CD14-positive monocyte (primary cell): ENCODE measurements around the gene POLR3A. TPM values are rescaled to one million over a fixed set of nuclear protein-coding genes. Genes with fewer than 3 reads are reported as not detected.

Experiments used
- DNase-seq, 3 donors: peaks; one replicate each; pipeline ENCODE4 v3.0.0-alpha.2; 2011 to 2022
- H2AFZ ChIP-seq: 2 replicates; pipeline ENCODE4 v1.6.0; 2012; ENCODE audit warnings: mild to moderate bottlenecking, low read depth, low read length, inconsistent platforms; ENCODE audit not compliant: insufficient read depth, poor library complexity, severe bottlenecking
- H3K27ac ChIP-seq, 2 donors: 1 replicate in 1 of 2; 2 replicates in 1 of 2; pipeline ENCODE4 v1.5.1; 2012 to 2013; ENCODE audit warnings: low read length in 2 of 2, control low read depth in 1 of 2, inconsistent platforms in 1 of 2, low read depth in 1 of 2, mild to moderate bottlenecking in 1 of 2
- H3K27me3 ChIP-seq, 2 donors: one replicate each; pipeline versions ENCODE4 v1.6.0 to v1.6.1; 2011 to 2013; ENCODE audit warnings: low read length in 2 of 2; ENCODE audit not compliant: control insufficient read depth in 2 of 2, insufficient read depth in 2 of 2
- H3K36me3 ChIP-seq, 2 donors: replicated peaks in 1 of 2; 1 replicate in 1 of 2; 2 replicates in 1 of 2; pipeline versions ENCODE4 v1.5.1 to v1.6.1; 2012 to 2013; ENCODE audit warnings: low read length in 2 of 2, control low read depth in 1 of 2, inconsistent platforms in 1 of 2, mild to moderate bottlenecking in 1 of 2; ENCODE audit not compliant: insufficient read depth in 2 of 2, control insufficient read depth in 1 of 2
- H3K4me1 ChIP-seq, 2 donors: 1 replicate in 1 of 2; 2 replicates in 1 of 2; pipeline versions ENCODE4 v1.5.1 to v1.6.1; 2012 to 2013; ENCODE audit warnings: low read length in 2 of 2, control low read depth in 1 of 2, inconsistent platforms in 1 of 2, mild to moderate bottlenecking in 1 of 2, moderate library complexity in 1 of 2; ENCODE audit not compliant: insufficient read depth in 2 of 2, control insufficient read depth in 1 of 2
- H3K4me2 ChIP-seq: replicated peaks from 2 replicates; pipeline ENCODE3; 2012; ENCODE audit warnings: low read length, moderate library complexity, mild to moderate bottlenecking; ENCODE audit not compliant: poor library complexity, severe bottlenecking; ENCODE audit errors: extremely low read depth
- H3K4me3 ChIP-seq, 3 experiments: fragments of 200-600 bp in 1 of 3; sonication (generic) in 1 of 3; replicated peaks in 1 of 3; 1 replicate in 2 of 3; 2 replicates in 1 of 3; pipeline ENCODE4 v1.5.1; 2011 to 2013; ENCODE audit warnings: low read length in 3 of 3, mild to moderate bottlenecking in 3 of 3, control low read depth in 2 of 3, low read depth in 2 of 3, inconsistent platforms in 1 of 3, moderate library complexity in 1 of 3
- H3K79me2 ChIP-seq: 2 replicates; pipeline ENCODE4 v1.6.0; 2012; ENCODE audit warnings: mild to moderate bottlenecking, control low read depth, inconsistent platforms, low read length, moderate library complexity; ENCODE audit not compliant: insufficient read depth
- H3K9ac ChIP-seq: 2 replicates; pipeline ENCODE4 v1.6.0; 2017; ENCODE audit warnings: low read length, mild to moderate bottlenecking; ENCODE audit not compliant: insufficient read depth, poor library complexity, severe bottlenecking
- H3K9me3 ChIP-seq, 2 donors: replicated peaks in 1 of 2; 1 replicate in 1 of 2; 2 replicates in 1 of 2; pipeline versions ENCODE4 v1.5.1 to v1.6.1; 2012 to 2013; ENCODE audit warnings: low read length in 2 of 2, control low read depth in 1 of 2; ENCODE audit not compliant: control insufficient read depth in 1 of 2, insufficient read depth in 1 of 2
- H4K20me1 ChIP-seq: 2 replicates; pipeline ENCODE4 v1.6.0; 2012; ENCODE audit warnings: mild to moderate bottlenecking, low read length, control low read depth, moderate library complexity; ENCODE audit not compliant: insufficient read depth
- H3K27ac Mint-ChIP-seq, 7 donors: one replicate each; pipeline ENCODE4 v1.8.0; 2020; ENCODE audit warnings: mild to moderate bottlenecking in 7 of 7, mixed read lengths in 7 of 7, moderate library complexity in 6 of 7, inconsistent platforms in 2 of 7
- H3K27me3 Mint-ChIP-seq, 3 donors: one replicate each; pipeline ENCODE4 v1.8.0; 2021 to 2022; ENCODE audit warnings: low read depth in 3 of 3, mild to moderate bottlenecking in 3 of 3, mixed read lengths in 3 of 3, moderate library complexity in 3 of 3, inconsistent platforms in 1 of 3
- H3K36me3 Mint-ChIP-seq, 2 donors: one replicate each; pipeline ENCODE4 v1.8.0; 2020; ENCODE audit warnings: mixed read lengths in 2 of 2, inconsistent platforms in 1 of 2, mild to moderate bottlenecking in 1 of 2
- H3K4me1 Mint-ChIP-seq: one replicate; pipeline ENCODE4 v1.8.0; 2020; ENCODE audit warnings: mild to moderate bottlenecking, mixed read lengths
- H3K4me3 Mint-ChIP-seq, 2 donors: one replicate each; pipeline ENCODE4 v1.8.0; 2020; ENCODE audit warnings: mild to moderate bottlenecking in 2 of 2, mixed read lengths in 2 of 2, moderate library complexity in 1 of 2
- H3K9me3 Mint-ChIP-seq, 7 donors: one replicate each; pipeline ENCODE4 v1.8.0; 2020 to 2022; ENCODE audit warnings: mixed read lengths in 7 of 7, mild to moderate bottlenecking in 6 of 7, moderate library complexity in 6 of 7, inconsistent platforms in 2 of 7
- CTCF ChIP-seq: fragments of 200-600 bp; IDR thresholded peaks from one replicate; pipeline ENCODE4 v1.8.0; 2022; ENCODE audit warnings: antibody characterized with exemption, mild to moderate bottlenecking
- WGBS: methylation state at CpG from one replicate; pipeline ENCODE4 v1.1.5; 2013; ENCODE audit warnings: missing lambda C conversion rate; ENCODE audit not compliant: insufficient coverage; 5-methylcytosine and 5-hydroxymethylcytosine counted together
- intact Hi-C, 2 donors: fragments of 100-400 bp; cut with micrococcal nuclease; formaldehyde crosslinking; loops; one replicate each; pipeline versions ENCODE4 v1.15.0 to v1.15.1; 2023
- polyA plus RNA-seq, 3 donors: library from polyadenylated mRNA; depleted of rRNA in 1 of 3; unstranded in 2 of 3; stranded (reverse) in 1 of 3; fragments of 300-500 nt in 2 of 3; fragments of >200 nt in 1 of 3; fragmentation: Illumina TruSeq in 2 of 3; gene quantifications; 1 replicate in 2 of 3; 2 replicates in 1 of 3; pipeline ENCODE4 v1.2.3, GENCODE V29; 2012 to 2021

Gene POLR3A
- polyA plus RNA-seq, 3 donors, result 2.7 to 5.2 (median 4.7) TPM

DNA sequence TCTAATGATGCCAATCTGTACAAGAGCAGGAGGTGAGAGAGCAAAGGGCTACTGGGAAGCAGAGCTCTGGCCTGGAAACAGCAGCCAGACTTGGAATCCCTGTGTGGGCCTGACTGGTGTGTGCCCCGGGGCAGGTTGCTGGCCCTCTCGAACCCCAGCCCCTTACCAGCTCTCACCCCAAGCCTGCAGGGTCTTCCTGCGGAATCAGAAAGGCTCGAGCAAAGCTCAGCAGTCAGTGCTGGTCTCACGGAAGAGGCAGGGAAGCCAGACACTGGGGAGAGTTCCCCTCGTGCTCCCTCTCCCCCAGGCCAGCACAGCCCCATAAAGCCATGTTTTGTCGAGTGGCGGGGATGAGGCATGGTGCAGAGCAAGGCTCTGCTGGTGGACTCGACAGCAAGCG, 50.1 kb downstream of the POLR3A start:
- no peak for TF ChIP-seq CTCF
- H3K27me3 ChIP-seq, result no peaks in the 10 kb centered on the region
- no peak overlapping the region for H3K4me3 ChIP-seq
- Mint-ChIP-seq H3K4me1 (no peaks in the 10 kb centered on the region), H3K36me3 (peaks cover 86 to 88% of the 10 kb centered on the region in 2 donors), H3K27me3 (no peaks in the 10 kb centered on the region), H3K9me3 (no peaks in the 10 kb centered on the region), H3K27ac (no peak overlapping the region), H3K4me3 (no peak overlapping the region)
- no peaks in the 10 kb centered on the region for H3K4me1 ChIP-seq
- H3K9me3 ChIP-seq, result no peaks in the 10 kb centered on the region
- 97% methylated on average over 10 of the region's 10 CpGs for WGBS
- no peak for DNase-seq
- H2AFZ ChIP-seq, result no peak overlapping the region
- peaks cover 84 to 97% of the 10 kb centered on the region in 2 donors for H3K36me3 ChIP-seq
- no peak overlapping the region for H3K9ac ChIP-seq
- no peaks in the 10 kb centered on the region for H4K20me1 ChIP-seq
- no peak overlapping the region for H3K27ac ChIP-seq
- intact Hi-C loops, result no loop called here
- no peaks in the 10 kb centered on the region for H3K79me2 ChIP-seq
- H3K4me2 ChIP-seq, result no peak overlapping the region

GRCh38 chr10:77978360-77978759, 51.0 kb downstream of the POLR3A start:
- Histone ChIP-seq H2AFZ (no peak overlapping the region), H3K4me1 (no peaks in the 10 kb centered on the region), H3K27ac (no peak overlapping the region), H3K9ac (no peak overlapping the region), H3K27me3 (no peaks in the 10 kb centered on the region), H3K79me2 (no peaks in the 10 kb centered on the region), H3K9me3 (no peaks in the 10 kb centered on the region), H3K36me3 (peaks cover 75 to 89% of the 10 kb centered on the region in 2 donors), H3K4me3 (no peak overlapping the region), H4K20me1 (no peaks in the 10 kb centered on the region), H3K4me2 (no peak overlapping the region)
- Mint-ChIP-seq H3K36me3 (peaks cover 78 to 80% of the 10 kb centered on the region in 2 donors), H3K27ac (no peak overlapping the region), H3K4me1 (no peaks in the 10 kb centered on the region), H3K4me3 (no peak overlapping the region), H3K27me3 (no peaks in the 10 kb centered on the region), H3K9me3 (no peaks in the 10 kb centered on the region)
- no peak for DNase-seq
- intact Hi-C loops, result no loop called here
- 100% methylated on average over 4 of the region's 6 CpGs for WGBS
- TF ChIP-seq CTCF, result no peak
